Karpas-422 (cell line): ENCODE measurements around the gene COPA. TPM values are rescaled to one million over a fixed set of nuclear protein-coding genes. Genes with fewer than 3 reads are reported as not detected.

Experiments used
- DNase-seq: peaks from one replicate; pipeline ENCODE4 v3.0.0-alpha.2; 2015
- H2AFZ ChIP-seq: fragments of 200-600 bp; sonication (generic); 2 replicates; pipeline ENCODE4 v1.6.1; 2014; ENCODE audit warnings: antibody characterized with exemption, low read length, mixed read lengths
- H3K27ac ChIP-seq: fragments of 200-600 bp; sonication (generic); 2 replicates; pipeline ENCODE4 v1.5.1; 2014; ENCODE audit warnings: mild to moderate bottlenecking, low read length, moderate library complexity
- H3K27me3 ChIP-seq: fragments of 200-600 bp; sonication (generic); 2 replicates; pipeline ENCODE4 v1.6.1; 2014; ENCODE audit warnings: low read length, mixed read lengths
- H3K36me3 ChIP-seq: fragments of 200-600 bp; sonication (generic); 2 replicates; pipeline ENCODE4 v1.6.1; 2014; ENCODE audit warnings: low read length, mixed read lengths; ENCODE audit not compliant: insufficient read depth
- H3K4me1 ChIP-seq: fragments of 200-600 bp; sonication (generic); 2 replicates; pipeline ENCODE4 v1.6.1; 2014; ENCODE audit warnings: mild to moderate bottlenecking, low read length, mixed read lengths
- H3K4me2 ChIP-seq: fragments of 200-600 bp; sonication (generic); 2 replicates; pipeline ENCODE4 v1.6.1; 2014; ENCODE audit warnings: low read length, low read depth, mild to moderate bottlenecking; ENCODE audit not compliant: poor library complexity, severe bottlenecking
- H3K4me3 ChIP-seq: fragments of 200-600 bp; sonication (generic); 2 replicates; pipeline ENCODE4 v1.5.1; 2014; ENCODE audit warnings: mild to moderate bottlenecking, antibody characterized with exemption, low read length, mixed read lengths
- H3K79me2 ChIP-seq: fragments of 200-600 bp; sonication (generic); 2 replicates; pipeline ENCODE4 v1.6.1; 2014; ENCODE audit warnings: mild to moderate bottlenecking, low read length, mixed read lengths
- H3K9ac ChIP-seq: fragments of 200-600 bp; sonication (generic); 2 replicates; pipeline ENCODE4 v1.6.0; 2014; ENCODE audit warnings: low read length
- H3K9me2 ChIP-seq: fragments of 200-600 bp; sonication (generic), shearing (Covaris generic); replicated peaks from 2 replicates; pipeline ENCODE4 v1.6.0; 2014; ENCODE audit warnings: mild to moderate bottlenecking, low read length, moderate library complexity; ENCODE audit not compliant: insufficient read depth
- H3K9me3 ChIP-seq: fragments of 300-700, 200-600 bp; sonication (generic); 2 replicates; pipeline ENCODE4 v1.6.1; 2014; ENCODE audit warnings: low read length, mixed read lengths
- H4K20me1 ChIP-seq: fragments of 200-600 bp; sonication (generic); 2 replicates; pipeline ENCODE4 v1.6.1; 2014; ENCODE audit warnings: mild to moderate bottlenecking, antibody characterized with exemption, low read length, low read depth; ENCODE audit not compliant: insufficient read depth
- total RNA-seq: library from RNA; depleted of rRNA; stranded (reverse); fragments of >200 nt; shearing (Covaris generic); gene quantifications from 2 replicates; pipeline ENCODE4 v1.2.3, GENCODE V29; 2014; ENCODE audit warnings: low replicate concordance

Gene COPA
- total RNA-seq, 1 experiment from 2014 or later = 107 TPM

- Histone ChIP-seq H3K9ac (no peak overlapping the region), H3K4me3 (no peak overlapping the region), H2AFZ (no peak overlapping the region), H3K4me1 (no peaks in the 10 kb centered on the region), H3K27ac (no peak overlapping the region), H3K27me3 (no peaks in the 10 kb centered on the region), H3K4me2 (no peak overlapping the region), H3K9me3 (no peaks in the 10 kb centered on the region), H4K20me1 (no peaks in the 10 kb centered on the region; the same call in 1 of the 2 replicates), H3K9me2 (no peaks in the 10 kb centered on the region), H3K79me2 (peaks cover 38% of the 10 kb centered on the region), H3K36me3 (peaks cover 59% of the 10 kb centered on the region; the same call in 1 of the 2 replicates)
- DNase-seq = no peak
Observed at GRCh38 chr1:160332516-160332915, 10.5 kb downstream of the COPA start.

- Histone ChIP-seq H3K4me2 (no peak overlapping the region), H4K20me1 (no peaks in the 10 kb centered on the region; the same call in 1 of the 2 replicates), H3K9me3 (no peaks in the 10 kb centered on the region), H2AFZ (no peak overlapping the region), H3K79me2 (peaks cover 36% of the 10 kb centered on the region), H3K4me1 (no peaks in the 10 kb centered on the region), H3K27me3 (no peaks in the 10 kb centered on the region), H3K9ac (no peak overlapping the region), H3K9me2 (no peaks in the 10 kb centered on the region), H3K36me3 (peaks cover 74% of the 10 kb centered on the region), H3K27ac (no peak overlapping the region), H3K4me3 (no peak overlapping the region)
- DNase-seq = no peak
Observed at GRCh38 chr1:160330119-160330518, 12.9 kb downstream of the COPA start.

- Histone ChIP-seq H3K4me2 (no peak overlapping the region), H3K27ac (no peak overlapping the region), H3K79me2 (peaks cover 25% of the 10 kb centered on the region), H3K9me3 (no peaks in the 10 kb centered on the region), H3K9ac (no peak overlapping the region), H3K9me2 (no peaks in the 10 kb centered on the region), H3K4me3 (no peak overlapping the region), H3K36me3 (peaks cover 70% of the 10 kb centered on the region), H3K4me1 (no peaks in the 10 kb centered on the region), H3K27me3 (no peaks in the 10 kb centered on the region), H4K20me1 (no peaks in the 10 kb centered on the region; the same call in 1 of the 2 replicates), H2AFZ (no peak overlapping the region)
- no peak for DNase-seq
Observed at GRCh38 chr1:160328184-160328583, 14.9 kb downstream of the COPA start.

- Histone ChIP-seq H3K36me3 (peaks cover 74% of the 10 kb centered on the region), H3K4me1 (no peaks in the 10 kb centered on the region), H3K4me3 (no peak overlapping the region), H3K9ac (no peak overlapping the region), H3K27ac (no peak overlapping the region), H3K9me3 (no peaks in the 10 kb centered on the region), H2AFZ (no peak overlapping the region), H4K20me1 (no peaks in the 10 kb centered on the region; the same call in 1 of the 2 replicates), H3K4me2 (no peak overlapping the region), H3K79me2 (peaks cover 40% of the 10 kb centered on the region), H3K27me3 (no peaks in the 10 kb centered on the region), H3K9me2 (no peaks in the 10 kb centered on the region)
- no peak for DNase-seq
Observed at GRCh38 chr1:160326418-160326817, 16.6 kb downstream of the COPA start.

GRCh38 chr1:160325252-160325651 is 17.8 kb downstream of the COPA start:
- Histone ChIP-seq H3K79me2 (peaks cover 47% of the 10 kb centered on the region), H3K4me2 (no peak overlapping the region), H3K4me1 (no peaks in the 10 kb centered on the region), H3K27ac (no peak overlapping the region), H2AFZ (no peak overlapping the region), H3K9me2 (no peaks in the 10 kb centered on the region), H3K9ac (no peak overlapping the region), H4K20me1 (no peaks in the 10 kb centered on the region; the same call in 1 of the 2 replicates), H3K27me3 (no peaks in the 10 kb centered on the region), H3K9me3 (no peaks in the 10 kb centered on the region), H3K36me3 (peaks cover 72% of the 10 kb centered on the region), H3K4me3 (no peak overlapping the region)
- DNase-seq = no peak

DNA sequence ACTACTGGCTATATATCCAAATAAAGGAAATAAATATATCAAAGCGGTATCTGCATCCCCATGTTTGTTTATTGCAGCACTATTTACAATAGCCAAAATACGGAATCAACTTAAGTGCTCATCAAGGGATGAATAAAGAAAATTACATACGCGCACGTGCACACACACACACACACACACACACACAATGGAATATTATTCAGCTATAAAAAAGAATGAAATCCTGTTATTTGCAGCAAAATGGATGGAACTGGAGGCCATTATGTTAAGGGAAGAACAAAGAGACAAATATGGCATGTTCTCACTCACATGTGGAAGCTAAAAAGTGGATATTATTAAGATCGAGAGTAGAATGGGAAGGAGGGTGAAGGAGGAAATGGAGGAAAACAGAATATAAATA is 20.2 kb downstream of the COPA start:
- Histone ChIP-seq H3K9me2 (no peaks in the 10 kb centered on the region), H3K4me2 (no peak overlapping the region), H3K9me3 (no peaks in the 10 kb centered on the region), H4K20me1 (no peaks in the 10 kb centered on the region), H3K79me2 (peaks cover 59% of the 10 kb centered on the region), H3K27ac (no peak overlapping the region), H3K27me3 (no peaks in the 10 kb centered on the region), H3K4me3 (no peak overlapping the region), H3K4me1 (no peaks in the 10 kb centered on the region), H3K9ac (no peak overlapping the region), H3K36me3 (peaks cover 76% of the 10 kb centered on the region), H2AFZ (no peak overlapping the region)
- no peak for DNase-seq

- H3K27me3 ChIP-seq = no peaks in the 10 kb centered on the region
- no peak for DNase-seq
- peaks cover 80% of the 10 kb centered on the region for H3K36me3 ChIP-seq
- H3K4me3 ChIP-seq = no peak overlapping the region
- no peaks in the 10 kb centered on the region for H3K9me3 ChIP-seq
- H3K9me2 ChIP-seq = no peaks in the 10 kb centered on the region
- H3K4me2 ChIP-seq = no peak overlapping the region
- H3K27ac ChIP-seq = no peak overlapping the region
- no peak overlapping the region for H2AFZ ChIP-seq
- no peaks in the 10 kb centered on the region for H4K20me1 ChIP-seq
- no peaks in the 10 kb centered on the region for H3K4me1 ChIP-seq
- no peak overlapping the region for H3K9ac ChIP-seq
- H3K79me2 ChIP-seq = peaks cover 49% of the 10 kb centered on the region
Observed at GRCh38 chr1:160315359-160315758, 27.7 kb downstream of the COPA start.

DNA sequence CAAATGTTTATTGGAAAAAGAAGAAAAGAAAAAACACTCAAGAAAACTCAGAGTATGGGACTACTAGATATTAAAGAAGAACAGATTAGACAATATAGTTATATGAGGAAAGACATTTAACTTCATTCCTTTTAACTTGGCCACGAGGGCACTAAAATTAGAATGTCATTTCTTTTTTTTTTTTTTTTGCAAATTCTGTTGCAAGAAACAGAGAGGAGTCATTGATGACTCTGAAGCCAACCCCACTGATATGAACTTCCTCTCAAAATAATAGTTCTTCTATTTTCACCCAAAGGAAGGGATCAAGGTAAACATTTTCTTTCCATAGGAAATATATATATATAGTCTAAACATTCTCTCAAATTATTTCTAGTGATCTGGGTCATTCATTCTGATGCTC is 33.5 kb downstream of the COPA start:
- Histone ChIP-seq H3K79me2 (no peaks in the 10 kb centered on the region; the same call in 1 of the 2 replicates), H3K9me2 (no peaks in the 10 kb centered on the region), H3K9me3 (no peaks in the 10 kb centered on the region), H3K4me1 (no peaks in the 10 kb centered on the region), H3K36me3 (peaks cover 76% of the 10 kb centered on the region), H4K20me1 (no peaks in the 10 kb centered on the region), H3K9ac (no peak overlapping the region), H3K27ac (no peak overlapping the region), H3K4me3 (no peak overlapping the region), H2AFZ (no peak overlapping the region), H3K4me2 (no peak overlapping the region), H3K27me3 (no peaks in the 10 kb centered on the region)
- DNase-seq = no peak

- no peak for DNase-seq
- H3K27ac ChIP-seq = no peak overlapping the region
- no peak overlapping the region for H2AFZ ChIP-seq
Observed at GRCh38 chr1:160309185-160309557, 33.9 kb downstream of the COPA start.

More at GRCh38 chr1:160309185-160309557, 33.9 kb downstream of the COPA start:
- Histone ChIP-seq H3K4me2 (no peak overlapping the region), H4K20me1 (no peaks in the 10 kb centered on the region), H3K9me3 (no peaks in the 10 kb centered on the region), H3K9me2 (no peaks in the 10 kb centered on the region), H3K4me1 (no peaks in the 10 kb centered on the region), H3K27me3 (no peaks in the 10 kb centered on the region), H3K9ac (no peak overlapping the region), H3K4me3 (no peak overlapping the region), H3K36me3 (peaks cover 75% of the 10 kb centered on the region), H3K79me2 (no peaks in the 10 kb centered on the region; the same call in 1 of the 2 replicates)
